Nephron (organoid): ENCODE results near the gene ABAT.

Experiments used
- H3K27ac Mint-ChIP-seq, 3 experiments: 2 replicates each; pipeline ENCODE4 v1.8.0; 2020; ENCODE audit warnings: mixed read lengths in 3 of 3, mild to moderate bottlenecking in 2 of 3, moderate library complexity in 1 of 3
- H3K27me3 Mint-ChIP-seq: 2 replicates; pipeline ENCODE4 v1.8.0; 2021; ENCODE audit warnings: low read depth, mild to moderate bottlenecking, moderate library complexity, mixed read lengths
- H3K36me3 Mint-ChIP-seq: 2 replicates; pipeline ENCODE4 v1.8.0; 2020; ENCODE audit warnings: low read depth, mixed read lengths
- H3K4me1 Mint-ChIP-seq: 2 replicates; pipeline ENCODE4 v1.8.0; 2020; ENCODE audit warnings: mixed read lengths
- H3K4me3 Mint-ChIP-seq, 3 experiments: 2 replicates each; pipeline ENCODE4 v1.8.0; 2020; ENCODE audit warnings: mild to moderate bottlenecking in 3 of 3, mixed read lengths in 3 of 3, moderate library complexity in 2 of 3
- H3K9me3 Mint-ChIP-seq: 2 replicates; pipeline ENCODE4 v1.8.0; 2020; ENCODE audit warnings: mixed read lengths
- CTCF ChIP-seq, 3 experiments: fragments of 200-600 bp; sonication (generic); IDR thresholded peaks; one replicate each; pipeline ENCODE4 v1.5.0; 2021; ENCODE audit warnings: antibody characterized with exemption in 3 of 3; ENCODE audit not compliant: unreplicated experiment in 3 of 3

Gene ABAT

GRCh38 chr16:8679151-8679550 lies 4.7 kb downstream of the ABAT start:
- no peak overlapping the region for H3K4me3 Mint-ChIP-seq
- H3K4me1 Mint-ChIP-seq: peaks cover 19% of the 10 kb centered on the region
- no peak overlapping the region for H3K27ac Mint-ChIP-seq
- H3K36me3 Mint-ChIP-seq: peaks cover 18% of the 10 kb centered on the region
- peaks cover 4% of the 10 kb centered on the region for H3K9me3 Mint-ChIP-seq
- TF ChIP-seq CTCF (IDR thresholded peaks at IDR 0.05; ENCODE audit: unreplicated experiment in 3 of 3): no peak
- H3K27me3 Mint-ChIP-seq: peaks cover 6% of the 10 kb centered on the region

GRCh38 chr16:8682551-8683259 lies 8.3 kb downstream of the ABAT start:
- H3K27ac Mint-ChIP-seq: no peak overlapping the region
- H3K27me3 Mint-ChIP-seq: peaks cover 5% of the 10 kb centered on the region
- H3K9me3 Mint-ChIP-seq: peaks cover 4% of the 10 kb centered on the region
- TF ChIP-seq CTCF (IDR thresholded peaks at IDR 0.05; ENCODE audit: unreplicated experiment in 3 of 3): no peak
- H3K4me1 Mint-ChIP-seq: peaks cover 9% of the 10 kb centered on the region
- peaks cover 28% of the 10 kb centered on the region for H3K36me3 Mint-ChIP-seq
- H3K4me3 Mint-ChIP-seq: no peak overlapping the region

GRCh38 chr16:8683640-8684039 lies 9.2 kb downstream of the ABAT start:
- no peak for TF ChIP-seq CTCF (IDR thresholded peaks at IDR 0.05; ENCODE audit: unreplicated experiment in 3 of 3)
- Mint-ChIP-seq H3K9me3 (peaks cover 4% of the 10 kb centered on the region), H3K4me3 (no peak overlapping the region), H3K27me3 (peaks cover 5% of the 10 kb centered on the region), H3K27ac (no peak overlapping the region), H3K4me1 (peaks cover 9% of the 10 kb centered on the region), H3K36me3 (peaks cover 29% of the 10 kb centered on the region)

- TF ChIP-seq CTCF (IDR thresholded peaks at IDR 0.05; ENCODE audit: unreplicated experiment in 3 of 3): no peak
- peaks cover 9% of the 10 kb centered on the region for H3K4me1 Mint-ChIP-seq
- H3K27ac Mint-ChIP-seq: no peak overlapping the region
- no peak overlapping the region for H3K4me3 Mint-ChIP-seq
- H3K27me3 Mint-ChIP-seq: peaks cover 5% of the 10 kb centered on the region
- H3K9me3 Mint-ChIP-seq: peaks cover 14% of the 10 kb centered on the region
- peaks cover 34% of the 10 kb centered on the region for H3K36me3 Mint-ChIP-seq
These were observed 11.2 kb downstream of the ABAT start for GRCh38 chr16:8685617-8686016.

GRCh38 chr16:8686031-8686621 lies 11.7 kb downstream of the ABAT start:
- TF ChIP-seq CTCF (IDR thresholded peaks at IDR 0.05; ENCODE audit: unreplicated experiment in 3 of 3): no peak
- H3K27me3 Mint-ChIP-seq: peaks cover 5% of the 10 kb centered on the region
- no peak overlapping the region for H3K4me3 Mint-ChIP-seq
- H3K27ac Mint-ChIP-seq: peak overlapping the region in 1 of 3 experiments; percentile 56
- peaks cover 16% of the 10 kb centered on the region for H3K9me3 Mint-ChIP-seq
- H3K36me3 Mint-ChIP-seq: peaks cover 39% of the 10 kb centered on the region
- peaks cover 9% of the 10 kb centered on the region for H3K4me1 Mint-ChIP-seq

- TF ChIP-seq CTCF (IDR thresholded peaks at IDR 0.05; ENCODE audit: unreplicated experiment in 3 of 3): no peak
- peaks cover 42% of the 10 kb centered on the region for H3K36me3 Mint-ChIP-seq
- peaks cover 16% of the 10 kb centered on the region for H3K9me3 Mint-ChIP-seq
- no peak overlapping the region for H3K27ac Mint-ChIP-seq
- H3K4me3 Mint-ChIP-seq: no peak overlapping the region
- peaks cover 5% of the 10 kb centered on the region for H3K27me3 Mint-ChIP-seq
- H3K4me1 Mint-ChIP-seq: peaks cover 9% of the 10 kb centered on the region
These were observed 12.5 kb downstream of the ABAT start for GRCh38 chr16:8686879-8687278.
